Coronary artery (tissue), 2 donors: Measurements from ENCODE around the gene ARHGEF11.

Source experiments
- DNase-seq: peaks from one replicate; pipeline ENCODE4 v3.0.0-alpha.2; 2017; ENCODE audit warnings: low spot score
- H3K27ac ChIP-seq, 2 donors: fragments of 200-600 bp; sonication (generic); one replicate each; pipeline ENCODE4 v1.5.1; 2016 to 2019
- H3K4me3 ChIP-seq: fragments of 200-600 bp; sonication (generic); 2 replicates; pipeline ENCODE4 v1.5.1; 2016; ENCODE audit warnings: mild to moderate bottlenecking, moderate library complexity
- CTCF ChIP-seq: fragments of 200-600 bp; sonication (generic); IDR thresholded peaks from one replicate; pipeline ENCODE4 v1.5.1; 2019; ENCODE audit warnings: antibody characterized with exemption

The ARHGEF11 gene

GRCh38 chr1:156995412-156995811, 50.1 kb downstream of the ARHGEF11 start:
- no peak overlapping the region for H3K27ac ChIP-seq
- TF ChIP-seq CTCF = no peak
- no peak for DNase-seq
- H3K4me3 ChIP-seq = no peak overlapping the region

- no peak overlapping the region for H3K27ac ChIP-seq
- no peak for DNase-seq
- H3K4me3 ChIP-seq = no peak overlapping the region
- no peak for TF ChIP-seq CTCF
These were observed 51.3 kb downstream of the ARHGEF11 start for GRCh38 chr1:156994277-156994676.

GRCh38 chr1:156993426-156994147, 52.0 kb downstream of the ARHGEF11 start:
- TF ChIP-seq CTCF = no peak
- Histone ChIP-seq H3K27ac (no peak overlapping the region), H3K4me3 (no peak overlapping the region)
- no peak for DNase-seq

GRCh38 chr1:156992215-156992614, 53.3 kb downstream of the ARHGEF11 start:
- H3K27ac ChIP-seq = no peak overlapping the region
- DNase-seq = no peak
- no peak overlapping the region for H3K4me3 ChIP-seq
- TF ChIP-seq CTCF = no peak

- no peak overlapping the region for H3K27ac ChIP-seq
- DNase-seq = no peak
- no peak for TF ChIP-seq CTCF
These were observed 57.8 kb downstream of the ARHGEF11 start for GRCh38 chr1:156987715-156988114.

GRCh38 chr1:156980551-156980950, 65.0 kb downstream of the ARHGEF11 start:
- no peak for TF ChIP-seq CTCF
- no peak overlapping the region for H3K4me3 ChIP-seq
- no peak overlapping the region for H3K27ac ChIP-seq
- DNase-seq = no peak

More at GRCh38 chr1:156987715-156988114, 57.8 kb downstream of the ARHGEF11 start:
- no peak overlapping the region for H3K4me3 ChIP-seq

- no peak for DNase-seq
- no peak overlapping the region for H3K27ac ChIP-seq
- no peak for TF ChIP-seq CTCF
- no peak overlapping the region for H3K4me3 ChIP-seq
These were observed 70.5 kb downstream of the ARHGEF11 start for GRCh38 chr1:156975084-156975483.
